ENCODE measurements around the gene B9D1. TPM values are rescaled to one million over a fixed set of nuclear protein-coding genes. Genes with fewer than 3 reads are reported as not detected.
A peak's percentile ranks its signal among the peaks of the same experiment; 100 is the strongest.

B9D1 gene
- total and polyA plus RNA-seq, 8 donors = 10.9 to 22.8 (median 16.8) TPM; not detected in 2

DNA sequence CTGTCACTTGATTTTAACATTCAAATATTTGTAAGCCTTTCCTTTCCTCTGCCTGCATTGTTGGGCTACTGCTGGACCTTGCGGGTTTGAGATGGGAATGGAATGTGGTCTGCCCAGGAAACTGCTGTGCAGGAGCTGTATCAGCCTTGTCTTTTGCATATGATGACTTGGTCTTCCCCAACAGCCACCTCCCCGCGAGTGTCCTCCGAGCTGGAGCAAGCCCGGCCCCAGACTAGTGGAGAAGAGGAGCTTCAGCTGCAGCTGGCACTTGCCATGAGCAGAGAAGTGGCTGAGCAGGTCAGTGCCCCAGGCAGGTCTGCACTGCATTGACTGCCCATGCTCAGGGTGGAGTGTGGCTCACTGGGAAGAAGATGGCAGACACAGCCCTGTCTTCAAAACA is 52.8 kb downstream of the B9D1 start:
- no peak overlapping the region for H3K4me3 ChIP-seq
- H3K9me3 ChIP-seq = no peaks in the 10 kb centered on the region
- H3K4me1 ChIP-seq = peaks cover 6 to 31% (median 20%) of the 10 kb centered on the region in 4 donors
- H3K36me3 ChIP-seq = peaks cover 24 to 52% (median 48%) of the 10 kb centered on the region in 4 donors
- DNase-seq = no peak
- intact Hi-C loops (cut with DNase I; ENCODE audit: low total_unique reads) = no loop called here
- H3K27ac ChIP-seq = no peak overlapping the region
- TF ChIP-seq CTCF (IDR thresholded peaks at IDR 0.05) (no peak), EP300 (IDR thresholded peaks at IDR 0.05) (no peak), POLR2AphosphoS5 (IDR thresholded peaks at IDR 0.05) (no peak), POLR2A (IDR thresholded peaks at IDR 0.05) (no peak)
- H3K27me3 ChIP-seq = no peaks in the 10 kb centered on the region
- 92 to 97% (median 95%) methylated on average over 2 to 5 of the region's 5 CpGs for WGBS, 5 donors

DNA sequence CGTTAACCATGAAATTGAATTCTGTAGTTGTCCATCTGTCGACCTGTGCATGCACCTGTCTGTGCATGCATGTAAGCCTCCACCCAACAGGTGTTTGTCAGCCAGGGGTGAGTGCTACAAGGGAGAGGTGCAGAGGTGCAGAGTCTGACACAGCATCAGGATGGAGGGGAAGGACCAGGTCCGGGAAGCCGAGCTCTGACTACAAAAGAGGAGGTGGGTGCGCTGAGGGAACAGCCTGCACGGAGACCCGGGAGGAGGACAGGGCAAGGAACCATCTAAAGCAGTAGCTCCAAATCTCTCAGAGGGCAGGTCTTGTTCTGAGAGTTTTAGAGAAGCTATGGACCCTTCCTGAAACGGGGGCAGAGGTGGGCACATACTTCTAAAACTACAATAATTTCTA is 54.1 kb downstream of the B9D1 start:
- peaks cover 13 to 39% (median 35%) of the 10 kb centered on the region in 4 donors for H3K36me3 ChIP-seq
- H3K4me1 ChIP-seq = peaks cover 9 to 44% (median 26%) of the 10 kb centered on the region in 4 donors
- 85 to 94% (median 91%) methylated on average over 8 of the region's 8 CpGs for WGBS, 5 donors
- TF ChIP-seq CTCF (IDR thresholded peaks at IDR 0.05) = no peak
- no peak for TF ChIP-seq POLR2A (IDR thresholded peaks at IDR 0.05)
- TF ChIP-seq POLR2AphosphoS5 (IDR thresholded peaks at IDR 0.05) = no peak
- TF ChIP-seq EP300 (IDR thresholded peaks at IDR 0.05) = no peak
- H3K4me3 ChIP-seq = no peak overlapping the region
- intact Hi-C loops (cut with DNase I; ENCODE audit: low total_unique reads) = no loop called here
- no peak for DNase-seq
- H3K27ac ChIP-seq = no peak overlapping the region
- no peaks in the 10 kb centered on the region for H3K9me3 ChIP-seq
- no peaks in the 10 kb centered on the region for H3K27me3 ChIP-seq

DNA sequence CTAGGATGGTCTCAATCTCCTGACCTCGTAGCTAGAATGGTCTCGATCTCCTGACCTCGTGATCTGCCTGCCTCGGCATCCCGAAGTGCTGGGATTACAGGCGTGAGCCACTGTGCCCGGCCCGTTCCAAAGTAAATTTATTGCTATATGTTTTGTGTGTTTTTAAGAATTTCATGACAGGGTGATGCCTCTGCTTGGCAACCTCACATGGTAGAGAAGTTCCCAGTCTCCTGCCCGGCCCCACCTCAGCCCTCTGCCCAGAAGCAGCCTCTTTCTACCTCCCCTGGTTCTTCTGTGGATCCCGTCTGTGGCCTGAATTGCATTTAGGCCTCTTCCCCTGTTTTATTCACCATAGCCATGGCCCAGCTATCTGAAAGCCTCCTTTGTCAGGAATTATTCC is 55.0 kb downstream of the B9D1 start:
- Histone ChIP-seq H3K27me3 (no peaks in the 10 kb centered on the region), H3K4me1 (peaks cover 10 to 52% (median 28%) of the 10 kb centered on the region in 4 donors), H3K9me3 (no peaks in the 10 kb centered on the region), H3K27ac (peak overlapping the region in 1 of 5 donors; percentile 22), H3K36me3 (peaks cover 7 to 30% (median 26%) of the 10 kb centered on the region in 4 donors), H3K4me3 (no peak overlapping the region)
- intact Hi-C loops (cut with DNase I; ENCODE audit: low total_unique reads) = no loop called here
- no peak for DNase-seq
- TF ChIP-seq POLR2AphosphoS5 (IDR thresholded peaks at IDR 0.05) (no peak), CTCF (IDR thresholded peaks at IDR 0.05) (no peak), POLR2A (IDR thresholded peaks at IDR 0.05) (no peak), EP300 (IDR thresholded peaks at IDR 0.05) (no peak)
- 93 to 98% (median 97%) methylated on average over 10 of the region's 10 CpGs for WGBS, 5 donors

DNA sequence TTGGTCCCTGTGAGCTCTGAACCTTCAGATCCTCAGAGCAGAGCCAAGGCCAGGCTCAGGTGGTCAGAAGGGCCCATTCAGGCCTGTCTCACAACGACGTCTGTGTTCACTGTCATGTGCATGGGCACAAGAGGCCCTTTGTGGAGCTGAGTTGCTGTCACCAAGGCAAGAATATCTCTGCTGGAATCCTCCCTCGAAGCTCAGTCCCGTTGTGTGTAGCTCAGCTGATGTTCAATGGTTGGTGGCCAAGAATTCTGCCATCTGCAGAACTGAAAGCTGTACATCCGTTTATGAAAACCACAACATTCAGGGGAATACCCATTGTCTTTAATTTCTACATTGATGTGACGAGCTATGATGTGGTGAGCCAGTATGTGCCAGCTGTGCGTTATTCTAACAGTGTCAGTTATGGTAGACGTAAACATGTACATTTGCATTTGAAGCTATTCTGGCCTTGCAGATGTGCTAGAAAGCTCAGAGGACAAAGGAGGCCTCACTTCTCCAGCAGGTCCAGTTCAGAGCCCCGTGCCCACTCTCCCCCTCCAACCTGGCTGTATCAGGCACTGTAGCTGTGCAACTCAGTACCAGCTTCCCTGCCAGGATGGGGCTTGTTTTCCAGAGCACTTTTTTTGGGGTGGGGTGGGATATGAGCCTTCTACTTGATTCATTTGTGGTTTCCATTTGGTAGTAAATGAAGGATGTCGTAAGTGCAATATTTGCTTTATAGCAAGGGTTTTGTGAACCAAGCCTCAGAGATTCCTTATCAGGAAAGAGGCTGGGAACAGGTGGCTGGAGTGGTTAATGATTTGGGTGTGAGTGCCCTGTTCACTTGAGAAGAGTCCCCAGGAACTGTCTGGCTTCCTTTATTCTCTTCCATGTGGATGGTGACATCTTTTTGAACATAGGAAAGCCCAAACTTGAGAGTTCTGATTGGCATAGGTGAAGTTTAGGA is 56.1 kb downstream of the B9D1 start:
- peak; percentile 30 to 67 for DNase-seq
- Histone ChIP-seq H3K27me3 (no peaks in the 10 kb centered on the region), H3K27ac (peak overlapping the region in 1 of 5 donors; percentile 50), H3K4me3 (no peak overlapping the region), H3K9me3 (no peaks in the 10 kb centered on the region), H3K4me1 (peaks cover 14 to 62% (median 30%) of the 10 kb centered on the region in 4 donors), H3K36me3 (peaks cover 0 to 20% (median 15%) of the 10 kb centered on the region in 4 donors)
- intact Hi-C loops (cut with DNase I; ENCODE audit: low total_unique reads) = no loop called here
- WGBS, 5 donors = 59 to 63% (median 60%) methylated on average over 10 of the region's 10 CpGs
- no peak for TF ChIP-seq CTCF (IDR thresholded peaks at IDR 0.05)
- no peak for TF ChIP-seq POLR2A (IDR thresholded peaks at IDR 0.05)
- TF ChIP-seq POLR2AphosphoS5 (IDR thresholded peaks at IDR 0.05) = no peak
- no peak for TF ChIP-seq EP300 (IDR thresholded peaks at IDR 0.05)

All from stomach (tissue), 9 donors.